Measurements from ENCODE around the gene SPTBN2. TPM values are rescaled to one million over a fixed set of nuclear protein-coding genes. Genes with fewer than 3 reads are reported as not detected.

Gene SPTBN2
- total and polyA plus RNA-seq, 2 of the 4 experiments (the other 2 are of a cell fraction) = 0.18 to 0.41 TPM

GRCh38 chr11:66680966-66681645, 47.9 kb downstream of the SPTBN2 start:
- no peak overlapping the region for H3K56ac ChIP-seq (ENCODE audit: extremely low read depth, insufficient read depth, low read length)
- POLR2A ChIA-PET (ENCODE audit: unreplicated experiment) = no interaction called here
- BruUV-seq (replicated peaks) = no TSS peak
- no peak overlapping the region for H2BK20ac ChIP-seq (ENCODE audit: low read depth, low read length)
- no peak overlapping the region for H2AFZ ChIP-seq (replicated peaks; ENCODE audit: low read length, poor library complexity)
- H2AK5ac ChIP-seq (ENCODE audit: low read depth, low read length) = no peak overlapping the region
- WGBS, 2 experiments (ENCODE audit: extremely low coverage in 2 of 2, insufficient read length in 1 of 2) = 83% methylated on average over 1 of the region's 7 CpGs; no CpG with 5 or more reads in 1 of the 2 experiments
- H3K18ac ChIP-seq (ENCODE audit: low read depth, low read length) = no peak overlapping the region
- CTCF ChIA-PET = no interaction called here
- no peak overlapping the region for H2AK9ac ChIP-seq (replicated peaks; ENCODE audit: low read depth, low read length, poor library complexity)
- dilution Hi-C loops (cut with HindIII; ENCODE audit: low sequenced_read_pairs, unreplicated experiment) = no loop called here
- H3K4me1 ChIP-seq (ENCODE audit: control insufficient read depth, insufficient read depth, low read length) = peaks cover 5% of the 10 kb centered on the region
- no peak overlapping the region for H3K9ac ChIP-seq (ENCODE audit: low read depth, low read length)
- H3K23ac ChIP-seq (ENCODE audit: low read depth, low read length) = no peak overlapping the region
- ATAC-seq (ENCODE audit: low read depth) = no peak
- H4K91ac ChIP-seq (ENCODE audit: insufficient read depth, low read depth, low read length) = no peak overlapping the region
- no peak overlapping the region for H4K5ac ChIP-seq (ENCODE audit: low read depth, low read length)
- no peak overlapping the region for H2BK5ac ChIP-seq (ENCODE audit: low read depth, low read length, poor library complexity, severe bottlenecking)
- no peak overlapping the region for H3K4ac ChIP-seq (ENCODE audit: low read depth, low read length)
- no peaks in the 10 kb centered on the region for H3K27me3 ChIP-seq (ENCODE audit: control insufficient read depth, insufficient read depth, low read length)
- no peaks in the 10 kb centered on the region for H3K9me1 ChIP-seq (ENCODE audit: insufficient read depth, low read length)
- no peak overlapping the region for H4K8ac ChIP-seq (ENCODE audit: low read depth in 2 of 2, low read length in 2 of 2)
- no peak overlapping the region for H2BK120ac ChIP-seq (ENCODE audit: low read depth, low read length)
- intact Hi-C loops (cut with micrococcal nuclease) = no loop called here
- TF ChIP-seq NFE2L2 (IDR thresholded peaks at IDR 0.05; ENCODE audit: low read depth, low read length) = no peak
- TF ChIP-seq RCOR1 (IDR thresholded peaks at IDR 0.05; ENCODE audit: insufficient replicate concordance, low read length) = no peak
- TF ChIP-seq MAFK (IDR thresholded peaks at IDR 0.05; ENCODE audit: low read depth, low read length) = no peak
- TF ChIP-seq, protein P1, sequence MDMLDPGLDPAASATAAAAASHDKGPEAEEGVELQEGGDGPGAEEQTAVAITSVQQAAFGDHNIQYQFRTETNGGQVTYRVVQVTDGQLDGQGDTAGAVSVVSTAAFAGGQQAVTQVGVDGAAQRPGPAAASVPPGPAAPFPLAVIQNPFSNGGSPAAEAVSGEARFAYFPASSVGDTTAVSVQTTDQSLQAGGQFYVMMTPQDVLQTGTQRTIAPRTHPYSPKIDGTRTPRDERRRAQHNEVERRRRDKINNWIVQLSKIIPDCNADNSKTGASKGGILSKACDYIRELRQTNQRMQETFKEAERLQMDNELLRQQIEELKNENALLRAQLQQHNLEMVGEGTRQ (IDR thresholded peaks at IDR 0.05; ENCODE audit: low read depth, low read length) = no peak
- TF ChIP-seq RFX5 (IDR thresholded peaks at IDR 0.05; ENCODE audit: low read depth, low read length) = no peak
- TF ChIP-seq, protein P2, sequence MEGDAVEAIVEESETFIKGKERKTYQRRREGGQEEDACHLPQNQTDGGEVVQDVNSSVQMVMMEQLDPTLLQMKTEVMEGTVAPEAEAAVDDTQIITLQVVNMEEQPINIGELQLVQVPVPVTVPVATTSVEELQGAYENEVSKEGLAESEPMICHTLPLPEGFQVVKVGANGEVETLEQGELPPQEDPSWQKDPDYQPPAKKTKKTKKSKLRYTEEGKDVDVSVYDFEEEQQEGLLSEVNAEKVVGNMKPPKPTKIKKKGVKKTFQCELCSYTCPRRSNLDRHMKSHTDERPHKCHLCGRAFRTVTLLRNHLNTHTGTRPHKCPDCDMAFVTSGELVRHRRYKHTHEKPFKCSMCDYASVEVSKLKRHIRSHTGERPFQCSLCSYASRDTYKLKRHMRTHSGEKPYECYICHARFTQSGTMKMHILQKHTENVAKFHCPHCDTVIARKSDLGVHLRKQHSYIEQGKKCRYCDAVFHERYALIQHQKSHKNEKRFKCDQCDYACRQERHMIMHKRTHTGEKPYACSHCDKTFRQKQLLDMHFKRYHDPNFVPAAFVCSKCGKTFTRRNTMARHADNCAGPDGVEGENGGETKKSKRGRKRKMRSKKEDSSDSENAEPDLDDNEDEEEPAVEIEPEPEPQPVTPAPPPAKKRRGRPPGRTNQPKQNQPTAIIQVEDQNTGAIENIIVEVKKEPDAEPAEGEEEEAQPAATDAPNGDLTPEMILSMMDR (conservative IDR thresholded peaks at IDR 0.05; ENCODE audit: low read depth, low read length) = no peak
- TF ChIP-seq ELK1 (IDR thresholded peaks at IDR 0.05; ENCODE audit: borderline replicate concordance, low read depth, low read length) = no peak
- no peak for TF ChIP-seq SMC3 (IDR thresholded peaks at IDR 0.05; ENCODE audit: low read depth, low read length)
- no peak for TF ChIP-seq POLR2A (IDR thresholded peaks at IDR 0.05; ENCODE audit: low read depth, low read length)
- TF ChIP-seq MXI1 (IDR thresholded peaks at IDR 0.05; ENCODE audit: borderline replicate concordance, low read depth, low read length) = no peak
- TF ChIP-seq RAD21 (IDR thresholded peaks at IDR 0.05; ENCODE audit: low read length) = no peak
- no peak for TF ChIP-seq CEBPB (IDR thresholded peaks at IDR 0.05; ENCODE audit: low read depth, low read length)
- no peak for TF ChIP-seq BHLHE40 (IDR thresholded peaks at IDR 0.05; ENCODE audit: low read depth, low read length)
- TF ChIP-seq MAZ (IDR thresholded peaks at IDR 0.05; ENCODE audit: borderline replicate concordance, low read depth, low read length) = no peak
- TF ChIP-seq CHD1 (IDR thresholded peaks at IDR 0.05; ENCODE audit: low read depth, low read length) = no peak
- no peak for TF ChIP-seq FOS (IDR thresholded peaks at IDR 0.05; ENCODE audit: low read depth, low read length)
- no peak overlapping the region for H3K27ac ChIP-seq (ENCODE audit: insufficient read depth, low read length)
- no peaks in the 10 kb centered on the region; the same call in 1 of the 2 replicates for H4K20me1 ChIP-seq (ENCODE audit: insufficient read depth, low read length)
- H3K9me3 ChIP-seq (ENCODE audit: control insufficient read depth, insufficient read depth, low read length) = no peaks in the 10 kb centered on the region
- peaks cover 10 to 13% of the 10 kb centered on the region in 2 experiments; a peak in 3 of 4 replicates for H3K79me1 ChIP-seq (ENCODE audit: low read depth in 1 of 2, low read length in 2 of 2)
- peaks cover 7% of the 10 kb centered on the region for H3K36me3 ChIP-seq (ENCODE audit: control insufficient read depth, insufficient read depth, low read length)
- no peak overlapping the region for H2BK15ac ChIP-seq (ENCODE audit: low read depth, low read length)
- no peak overlapping the region for H3K4me2 ChIP-seq (ENCODE audit: low read depth, low read length)
- in situ Hi-C loops (cut with MboI; ENCODE audit: low sequenced_read_pairs) = loop anchor here (10.0 kb wide), 1 partner anchor 276 kb away; no protein-coding TSS in a partner anchor
- no peak overlapping the region for H3K14ac ChIP-seq (replicated peaks; ENCODE audit: low read depth, low read length)
- H3K4me3 ChIP-seq (ENCODE audit: insufficient read depth, low read depth, low read length) = no peak overlapping the region
- no peak for DNase-seq
